Stimulated activated CD4-positive, alpha-beta T cell treated with anti-CD3 and anti-CD28 coated beads, Interleukin-15, amount 100 ng/mL, for 1 hour (primary cell): ENCODE data around the gene MSANTD1.
"Not testable (repeated sequence)": the region's sequence is repeated elsewhere in the genome, so short reads cannot be mapped to it uniquely, and the experiment has no call there.

Experiments
- DNase-seq, 2 donors: peaks; one replicate each; pipeline ENCODE4 v3.0.0-alpha.2; 2020; ENCODE audit warnings: low read depth in 1 of 2, low spot score in 1 of 2

Gene MSANTD1

GRCh38 chr4:3287271-3287971 is 38.5 kb downstream of the MSANTD1 start:
- DNase-seq: no peak

DNA sequence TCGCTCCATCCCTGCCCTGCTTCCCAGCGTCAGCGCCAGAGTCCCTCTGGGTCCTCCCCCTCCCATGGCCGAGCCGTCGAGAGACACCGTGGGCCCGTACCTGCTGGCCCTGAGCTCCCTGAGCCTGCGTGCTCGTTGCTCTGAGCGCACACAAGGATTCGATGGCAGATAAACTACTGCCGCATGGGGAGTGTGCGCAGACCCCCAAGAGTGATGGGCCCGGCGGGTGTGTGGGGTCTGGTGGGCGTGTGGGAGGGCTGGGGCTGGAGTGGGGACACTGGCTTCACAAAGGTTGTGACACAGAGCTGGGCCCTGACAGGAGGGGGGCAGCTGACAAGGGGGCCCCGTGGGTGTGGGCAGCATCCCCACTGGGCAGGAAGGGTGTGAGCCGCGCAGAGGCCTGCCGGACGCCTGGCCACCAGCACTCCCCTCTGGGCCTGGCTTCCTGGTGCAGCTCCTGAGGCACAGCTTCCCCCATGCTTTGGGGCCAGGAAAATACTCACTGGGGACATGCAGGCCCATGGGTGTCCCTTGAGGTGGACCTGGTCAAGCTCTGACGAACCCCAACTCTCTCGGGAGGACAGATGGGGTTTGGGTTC is 39.1 kb downstream of the MSANTD1 start:
- DNase-seq: no peak

GRCh38 chr4:3288571-3289094 is 39.7 kb downstream of the MSANTD1 start:
- DNase-seq: no peak

DNA sequence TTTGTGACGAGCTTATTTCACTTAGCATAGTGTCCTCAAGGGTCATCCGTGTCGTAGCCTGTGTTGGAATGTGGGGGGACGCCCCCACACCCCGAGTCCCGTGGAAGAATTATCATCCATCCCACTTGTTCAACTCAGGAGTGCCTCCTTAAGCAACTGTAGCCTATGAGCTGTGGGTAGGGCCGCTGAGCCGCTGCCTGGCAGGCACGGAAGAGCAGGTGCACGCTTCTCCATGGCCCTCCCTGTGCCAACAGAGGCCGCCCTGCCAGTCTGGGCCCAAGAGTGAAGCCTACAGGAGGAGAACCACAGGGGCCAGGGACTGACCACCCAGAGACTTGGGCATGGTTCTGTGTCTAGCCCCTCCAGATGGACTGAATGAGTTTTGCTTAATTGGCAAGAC is 41.5 kb downstream of the MSANTD1 start:
- DNase-seq: no peak

- DNase-seq: no peak
Measured at GRCh38 chr4:3290889-3291321, 41.9 kb downstream of the MSANTD1 start.

DNA sequence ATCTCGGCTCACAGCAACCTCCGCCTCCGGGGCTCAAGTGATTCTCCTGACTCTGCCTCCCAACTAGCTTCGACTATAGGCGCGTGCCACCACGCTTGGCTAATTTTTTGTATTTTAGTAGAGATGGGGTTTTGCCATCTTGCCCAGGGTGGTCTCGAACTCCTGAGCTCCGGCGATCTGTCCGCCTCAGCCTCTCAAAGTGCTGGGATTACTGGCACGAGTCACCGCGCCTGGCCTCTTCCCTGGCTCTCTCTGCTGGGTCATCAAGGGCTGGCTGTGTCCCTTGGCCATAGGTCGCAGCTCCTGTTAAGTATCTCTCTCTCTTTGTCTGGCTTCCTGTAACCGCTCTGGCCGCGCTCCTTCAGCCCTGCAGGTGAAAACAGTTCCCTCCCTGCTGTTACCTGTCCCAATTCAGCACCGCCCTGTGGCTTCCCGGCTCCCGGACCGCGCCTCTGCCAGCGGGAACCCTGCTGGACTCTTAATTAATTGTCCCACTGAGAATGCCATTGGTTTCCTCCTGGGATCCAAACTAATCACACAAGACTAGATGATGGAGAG is 42.5 kb downstream of the MSANTD1 start:
- DNase-seq: no peak

DNA sequence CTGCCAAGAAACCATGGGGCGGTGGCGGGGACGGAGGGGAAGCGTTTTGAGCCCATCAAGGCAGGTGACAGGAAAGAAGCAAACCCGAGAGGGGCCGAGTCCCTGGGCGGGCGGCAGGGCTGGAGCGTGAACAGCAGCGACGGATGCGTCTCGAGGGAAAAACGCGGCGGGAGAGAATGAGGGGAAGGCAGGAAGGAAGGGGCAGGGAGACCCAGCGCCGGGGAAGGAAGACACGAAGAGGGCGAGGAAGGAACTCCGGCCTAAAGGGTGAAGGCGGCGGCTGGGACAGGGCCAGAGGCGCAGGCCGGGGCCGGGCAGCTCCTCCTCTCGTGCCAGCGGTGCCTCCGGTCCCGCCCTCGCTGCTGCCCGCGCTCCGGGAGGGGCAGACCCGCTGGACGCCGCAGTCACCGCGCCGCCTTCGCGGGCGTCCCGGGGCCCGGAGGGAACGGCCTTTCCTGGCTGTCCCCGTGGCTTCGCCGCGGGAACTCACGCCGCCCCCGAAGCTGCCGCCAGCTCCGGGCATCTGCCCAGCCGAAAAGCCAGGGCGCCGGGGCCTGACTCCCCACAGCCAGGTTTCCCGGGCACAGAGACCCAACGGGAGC is 43.1 kb downstream of the MSANTD1 start:
- no peak for DNase-seq

- peak; percentile 71 to 81 for DNase-seq
Measured at GRCh38 chr4:3292571-3293400, 43.8 kb downstream of the MSANTD1 start, which contains the start of gene RGS12. RGS12 (plus strand) TSS chr4:3293021; CDS start chr4:3316171, 23,150 bp downstream.

GRCh38 chr4:3293401-3294391 is 44.7 kb downstream of the MSANTD1 start:
- DNase-seq: no peak

- DNase-seq: no peak
Measured at GRCh38 chr4:3294401-3295241, 45.7 kb downstream of the MSANTD1 start.

- no peak for DNase-seq
Measured at GRCh38 chr4:3295837-3296624, 47.1 kb downstream of the MSANTD1 start.

DNA sequence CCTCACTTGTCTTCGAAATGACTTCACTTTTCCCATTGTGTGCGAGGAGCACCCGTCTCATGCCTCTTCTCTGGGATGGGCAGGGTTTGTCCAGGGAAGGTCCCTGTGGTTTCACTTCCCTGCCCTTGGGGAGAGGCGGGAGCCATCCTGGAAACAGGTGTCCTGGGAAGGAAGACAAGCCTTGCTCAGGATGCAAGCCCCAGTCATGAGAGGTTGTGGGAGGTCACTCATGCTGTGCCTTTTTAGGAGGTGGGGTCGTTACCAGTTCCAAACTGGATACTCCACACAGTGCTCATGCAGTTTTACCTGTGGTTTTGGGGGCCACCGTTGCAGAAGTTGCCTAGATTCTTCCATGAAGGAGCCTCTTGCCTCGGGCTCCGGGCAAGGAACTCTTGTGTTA is 47.7 kb downstream of the MSANTD1 start:
- no peak for DNase-seq

GRCh38 chr4:3297066-3297859 is 48.3 kb downstream of the MSANTD1 start:
- DNase-seq: no peak

DNA sequence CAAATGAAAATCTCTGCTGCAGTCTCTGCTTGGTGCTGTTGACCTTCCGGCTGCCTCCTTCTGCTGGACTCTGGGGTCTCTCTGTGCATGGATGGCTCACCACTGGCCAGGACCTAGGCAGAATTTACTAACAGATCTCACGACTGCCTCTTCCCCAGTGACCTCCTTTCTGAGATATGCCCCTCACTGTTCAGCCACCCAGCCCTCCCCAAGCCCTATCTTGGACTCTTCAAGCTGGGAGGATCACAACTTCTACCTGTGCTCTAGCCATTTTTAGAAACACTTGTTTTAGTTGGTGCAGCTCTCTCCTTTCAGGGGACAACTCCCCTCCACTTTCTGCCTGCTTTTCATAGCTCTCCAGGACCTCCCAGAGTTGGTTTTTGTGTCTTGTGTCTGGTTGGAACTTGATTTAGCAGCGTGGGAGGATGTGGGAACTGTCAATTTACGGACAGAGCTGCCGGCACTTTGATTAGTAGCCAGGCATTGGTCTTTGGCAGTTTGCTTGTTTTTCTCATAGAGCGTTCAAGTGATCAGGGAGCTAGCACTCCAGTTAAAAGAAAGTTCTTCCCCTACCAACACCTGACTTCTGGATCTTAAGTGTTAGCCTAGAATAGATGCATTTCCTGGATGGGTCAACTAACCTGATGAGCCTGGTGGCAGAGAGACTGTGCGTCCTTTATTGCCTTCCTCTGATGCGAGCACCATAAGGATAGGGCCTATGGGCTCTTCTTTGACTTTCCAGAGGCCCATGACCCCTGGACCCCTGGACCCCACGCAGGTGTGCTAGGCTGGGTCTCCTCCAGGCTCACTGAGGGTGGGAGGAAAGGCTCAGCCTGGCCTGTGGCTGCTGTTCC is 50.4 kb downstream of the MSANTD1 start:
- DNase-seq: no peak

- DNase-seq: no peak
Measured at GRCh38 chr4:3299976-3300671, 51.2 kb downstream of the MSANTD1 start.

DNA sequence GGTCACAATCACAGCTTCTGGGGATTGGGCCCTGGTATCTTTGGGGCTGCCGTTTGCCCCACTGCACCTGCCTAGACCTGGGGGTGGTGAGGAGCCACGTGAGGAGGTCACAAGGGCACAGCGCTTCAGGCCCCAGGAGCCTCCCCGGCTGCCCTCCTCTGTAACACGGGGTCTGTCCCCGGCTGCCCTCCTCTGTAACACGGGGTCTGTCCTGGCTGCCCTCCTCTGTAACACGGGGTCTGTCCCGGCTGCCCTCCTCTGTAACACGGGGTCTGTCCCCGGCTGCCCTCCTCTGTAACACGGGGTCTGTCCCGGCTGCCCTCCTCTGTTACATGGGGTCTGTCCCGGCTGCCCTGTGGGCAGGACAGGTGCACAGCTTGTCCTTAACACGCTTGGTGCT is 51.9 kb downstream of the MSANTD1 start:
- DNase-seq: not testable (repeated sequence)
